Ovary (tissue), 9 donors: ENCODE results near the gene SKI. TPM values are rescaled to one million over a fixed set of nuclear protein-coding genes. Genes with fewer than 3 reads are reported as not detected.

Source experiments
- DNase-seq, 5 donors: peaks; one replicate each; pipeline ENCODE4 v3.0.0-alpha.2; 2019 to 2020
- H3K27ac ChIP-seq, 2 donors: fragments of 200-600 bp; one replicate each; pipeline versions ENCODE4 v1.5.1 to v1.8.0; 2019 to 2022
- H3K27me3 ChIP-seq: fragments of 200-600 bp; one replicate; pipeline ENCODE4 v1.8.0; 2022
- H3K36me3 ChIP-seq: fragments of 200-600 bp; sonication (generic); one replicate; pipeline ENCODE4 v1.5.1; 2019
- H3K4me1 ChIP-seq: one replicate; pipeline ENCODE4 v1.8.1; 2013; ENCODE audit warnings: mild to moderate bottlenecking, moderate library complexity; ENCODE audit not compliant: insufficient read depth
- H3K4me3 ChIP-seq: fragments of 200-600 bp; sonication (generic); one replicate; pipeline ENCODE4 v1.5.1; 2017
- H3K9me3 ChIP-seq, 2 donors: fragments of 200-600 bp in 1 of 2; sonication (generic) in 1 of 2; one replicate each; pipeline versions ENCODE4 v1.5.1 to v1.8.1; 2013 to 2019; ENCODE audit warnings: mild to moderate bottlenecking in 1 of 2, moderate library complexity in 1 of 2
- CTCF ChIP-seq, 3 donors: fragments of 450-650 bp in 2 of 3; fragments of 200-600 bp in 1 of 3; IDR thresholded peaks; one replicate each; pipeline versions ENCODE4 v1.5.1 to v1.8.0; 2016 to 2022; ENCODE audit warnings: antibody characterized with exemption in 3 of 3, mild to moderate bottlenecking in 1 of 3
- EP300 ChIP-seq: sonication (generic); formaldehyde crosslinking; IDR thresholded peaks from one replicate; pipeline ENCODE4 v1.6.1; 2017; ENCODE audit warnings: antibody characterized with exemption
- POLR2A ChIP-seq: fragments of 450-650 bp; IDR thresholded peaks from one replicate; pipeline ENCODE4 v1.6.1; 2017; ENCODE audit warnings: antibody characterized with exemption, mild to moderate bottlenecking, moderate library complexity
- WGBS, 3 donors: extraction: QIAGEN DNeasy Blood & Tissue Kit in 1 of 3; methylation state at CpG; one replicate each; pipeline versions ENCODE4 v1.1.5 to v1.1.7; 2013 to 2017; 5-methylcytosine and 5-hydroxymethylcytosine counted together
- intact Hi-C, 4 donors: fragments of 100-400 bp; cut with DNase I; formaldehyde crosslinking; loops; one replicate each; pipeline versions ENCODE4 v1.11.0 to v1.15.1; 2022 to 2023
- polyA plus RNA-seq, 2 donors: library from polyadenylated mRNA; stranded (reverse); fragments of 200-250 nt in 1 of 2; fragments of 350-450 nt in 1 of 2; fragmentation: Illumina TruSeq in 1 of 2; extraction: RNeasy Lipid Tissue Mini Kit (QIAGEN cat#74804) in 1 of 2; gene quantifications; one replicate each; pipeline ENCODE4 v1.2.3, GENCODE V29; 2013 to 2014
- total RNA-seq, 7 donors: library from RNA; depleted of rRNA in 2 of 7; stranded (reverse); fragments of >200 nt in 2 of 7; fragmentation: NEBNext Ultra II Directional in 3 of 7; extraction: Animal tissue kit (Norgen Biotek cat#: 25700) in 3 of 7; gene quantifications; one replicate each; pipeline versions ENCODE4 v1.1.0 to v1.2.4, GENCODE V29; 2016 to 2023
- donor health status: DM: no; HTN: no; CAD: no; lungs with moderate emphysema.
- donor health status: DM: no; HTN: no; CAD: no.
- donor health status: Bipolar disorder and iron deficiency.
- donor health status: DM: yes; HTN: yes; CAD: no.
- donor health status: DM: no; HTN: no; CAD: no.
- donor health status: DM: yes; HTN: yes; CAD: no.

SKI gene
- total and polyA plus RNA-seq, 9 donors = 27.8 to 109 (median 79.1) TPM

GRCh38 chr1:2267862-2268261 lies 39.7 kb downstream of the SKI start:
- H3K9me3 ChIP-seq = no peaks in the 10 kb centered on the region
- WGBS, 3 donors = 83 to 96% (median 92%) methylated on average over 11 to 15 of the region's 15 CpGs
- intact Hi-C loops = no loop called here
- no peak for DNase-seq
- H3K4me3 ChIP-seq = no peak overlapping the region
- peaks cover 50% of the 10 kb centered on the region for H3K4me1 ChIP-seq
- no peak overlapping the region for H3K27ac ChIP-seq
- no peak for TF ChIP-seq EP300
- TF ChIP-seq POLR2A = no peak
- TF ChIP-seq CTCF (IDR thresholded peaks at IDR 0.05) = no peak
- no peaks in the 10 kb centered on the region for H3K36me3 ChIP-seq
- H3K27me3 ChIP-seq = no peaks in the 10 kb centered on the region

GRCh38 chr1:2268285-2269056 lies 40.4 kb downstream of the SKI start:
- Histone ChIP-seq H3K36me3 (no peaks in the 10 kb centered on the region), H3K4me3 (no peak overlapping the region), H3K4me1 (peaks cover 55% of the 10 kb centered on the region), H3K27me3 (no peaks in the 10 kb centered on the region), H3K9me3 (no peaks in the 10 kb centered on the region), H3K27ac (no peak overlapping the region)
- TF ChIP-seq POLR2A (no peak), EP300 (no peak), CTCF (IDR thresholded peaks at IDR 0.05) (no peak)
- 75 to 83% (median 80%) methylated on average over 13 to 14 of the region's 14 CpGs for WGBS, 3 donors
- DNase-seq = peak in 1 of 5 donors; percentile 25
- intact Hi-C loops = no loop called here

- Histone ChIP-seq H3K4me3 (no peak overlapping the region), H3K9me3 (no peaks in the 10 kb centered on the region), H3K27ac (no peak overlapping the region), H3K27me3 (no peaks in the 10 kb centered on the region), H3K36me3 (no peaks in the 10 kb centered on the region), H3K4me1 (peaks cover 63% of the 10 kb centered on the region)
- 85 to 90% (median 87%) methylated on average over 20 to 25 of the region's 28 CpGs for WGBS, 3 donors
- peak in 1 of 5 donors; percentile 23 for DNase-seq
- intact Hi-C loops = no loop called here
- no peak for TF ChIP-seq POLR2A
Measured at GRCh38 chr1:2269193-2269921, 41.2 kb downstream of the SKI start.

GRCh38 chr1:2269922-2270259 lies 41.8 kb downstream of the SKI start:
- intact Hi-C loops = loop anchor here in 2 of 4 donors (5.0 kb wide), 1 partner anchor 33 kb away; no protein-coding TSS in a partner anchor
- H3K27me3 ChIP-seq = no peaks in the 10 kb centered on the region
- peaks cover 67% of the 10 kb centered on the region for H3K4me1 ChIP-seq
- 85 to 88% (median 86%) methylated on average over 8 to 11 of the region's 13 CpGs for WGBS, 3 donors
- DNase-seq = peak in 2 of 5 donors; percentile 23 to 34
- no peak for TF ChIP-seq POLR2A
- TF ChIP-seq CTCF (IDR thresholded peaks at IDR 0.05) = no peak
- TF ChIP-seq EP300 = no peak
- H3K9me3 ChIP-seq = no peaks in the 10 kb centered on the region
- no peak overlapping the region for H3K4me3 ChIP-seq
- peak overlapping the region in 1 of 2 donors; percentile 21 for H3K27ac ChIP-seq
- no peaks in the 10 kb centered on the region for H3K36me3 ChIP-seq
